Fibroblast of mammary gland (primary cell): Measurements from ENCODE around the gene ARHGAP28.
"Not testable (repeated sequence)": the region's sequence is repeated elsewhere in the genome, so short reads cannot be mapped to it uniquely, and the experiment has no call there.

Experiments
- DNase-seq: peaks from one replicate; pipeline ENCODE4 v3.0.0-alpha.2; 2010; ENCODE audit warnings: low read depth
- H3K4me3 ChIP-seq: 2 replicates; pipeline ENCODE4 v1.5.1; 2011; ENCODE audit warnings: low read depth, mild to moderate bottlenecking, low read length, moderate library complexity; ENCODE audit not compliant: control insufficient read depth
- TF ChIP-seq, protein P1 (sequence below): conservative IDR thresholded peaks from 2 replicates; pipeline ENCODE4 v1.5.1; 2011; ENCODE audit warnings: low read depth, low read length, inconsistent platforms; ENCODE audit not compliant: control insufficient read depth, insufficient read depth

ARHGAP28 gene

DNA sequence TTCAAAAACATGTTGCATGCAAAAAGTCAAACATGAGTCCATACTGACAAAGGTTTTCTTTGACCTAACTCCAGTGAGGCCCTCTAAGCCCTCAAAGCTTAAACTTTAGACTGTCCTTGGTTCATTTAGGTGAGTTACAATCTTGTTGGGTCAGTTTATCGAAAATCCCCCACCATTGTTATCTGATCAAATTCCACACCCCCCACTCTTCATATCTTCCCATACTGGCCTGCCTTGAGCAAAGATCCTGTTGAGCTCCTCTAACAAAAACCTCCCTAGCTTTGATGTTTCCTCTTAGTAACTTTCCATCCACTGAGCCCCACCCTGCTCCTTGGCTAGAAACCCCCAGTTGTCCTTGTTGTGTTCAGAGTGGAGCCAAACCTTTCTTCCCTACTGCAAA lies 193.7 kb downstream of the ARHGAP28 start:
- TF ChIP-seq, protein P1, sequence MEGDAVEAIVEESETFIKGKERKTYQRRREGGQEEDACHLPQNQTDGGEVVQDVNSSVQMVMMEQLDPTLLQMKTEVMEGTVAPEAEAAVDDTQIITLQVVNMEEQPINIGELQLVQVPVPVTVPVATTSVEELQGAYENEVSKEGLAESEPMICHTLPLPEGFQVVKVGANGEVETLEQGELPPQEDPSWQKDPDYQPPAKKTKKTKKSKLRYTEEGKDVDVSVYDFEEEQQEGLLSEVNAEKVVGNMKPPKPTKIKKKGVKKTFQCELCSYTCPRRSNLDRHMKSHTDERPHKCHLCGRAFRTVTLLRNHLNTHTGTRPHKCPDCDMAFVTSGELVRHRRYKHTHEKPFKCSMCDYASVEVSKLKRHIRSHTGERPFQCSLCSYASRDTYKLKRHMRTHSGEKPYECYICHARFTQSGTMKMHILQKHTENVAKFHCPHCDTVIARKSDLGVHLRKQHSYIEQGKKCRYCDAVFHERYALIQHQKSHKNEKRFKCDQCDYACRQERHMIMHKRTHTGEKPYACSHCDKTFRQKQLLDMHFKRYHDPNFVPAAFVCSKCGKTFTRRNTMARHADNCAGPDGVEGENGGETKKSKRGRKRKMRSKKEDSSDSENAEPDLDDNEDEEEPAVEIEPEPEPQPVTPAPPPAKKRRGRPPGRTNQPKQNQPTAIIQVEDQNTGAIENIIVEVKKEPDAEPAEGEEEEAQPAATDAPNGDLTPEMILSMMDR, result no peak
- no peak for DNase-seq
- no peak overlapping the region for H3K4me3 ChIP-seq

GRCh38 chr18:6927153-6927552 lies 197.6 kb downstream of the ARHGAP28 start:
- DNase-seq, result no peak
- no peak overlapping the region for H3K4me3 ChIP-seq
- TF ChIP-seq, protein P1, result no peak

GRCh38 chr18:6928359-6928758 lies 198.8 kb downstream of the ARHGAP28 start:
- TF ChIP-seq, protein P1, result no peak
- no peak overlapping the region for H3K4me3 ChIP-seq
- DNase-seq, result no peak

DNA sequence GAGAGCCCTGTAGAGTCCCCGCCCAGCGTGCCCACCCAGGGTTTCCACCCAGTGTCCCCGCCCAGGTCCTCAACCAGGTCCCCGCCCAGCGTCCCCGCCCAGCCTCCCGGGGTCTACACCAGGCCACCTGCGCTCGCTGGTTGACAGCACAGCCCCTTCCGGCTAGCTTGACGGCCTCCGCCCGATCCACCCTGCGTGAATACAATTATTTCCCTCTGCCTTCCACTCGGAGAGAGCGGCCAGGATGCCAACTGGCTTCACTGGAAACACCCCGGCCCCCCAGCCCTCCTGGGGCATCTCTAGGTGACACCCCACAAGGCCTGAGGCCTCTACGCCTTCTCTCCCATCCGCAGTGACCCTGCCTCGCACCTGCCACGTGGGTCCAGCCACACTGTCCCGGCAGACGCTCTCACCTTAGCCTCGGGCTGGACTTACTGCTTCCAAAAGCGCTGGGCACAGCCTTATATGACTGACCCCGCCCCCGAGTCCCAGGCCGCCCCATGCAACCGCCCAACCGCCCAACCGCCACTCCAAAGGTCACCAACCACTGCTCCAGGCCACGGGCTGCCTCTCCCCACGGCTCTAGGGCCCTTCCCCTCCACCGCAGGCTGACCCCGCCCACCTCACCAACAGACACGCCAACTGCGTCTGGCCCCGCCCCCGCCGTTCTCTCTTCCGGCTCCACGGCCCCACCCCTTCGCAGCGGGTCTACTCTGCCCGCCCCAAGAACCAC lies 200.0 kb downstream of the ARHGAP28 start:
- TF ChIP-seq, protein P1, result no peak
- no peak for DNase-seq
- no peak overlapping the region for H3K4me3 ChIP-seq

- DNase-seq, result no peak
- TF ChIP-seq, protein P1, result no peak
- no peak overlapping the region for H3K4me3 ChIP-seq
These were observed 205.3 kb downstream of the ARHGAP28 start for GRCh38 chr18:6934859-6935258.

- TF ChIP-seq, protein P1, result no peak
- no peak for DNase-seq
- no peak overlapping the region for H3K4me3 ChIP-seq
These were observed 208.5 kb downstream of the ARHGAP28 start for GRCh38 chr18:6938003-6938402.

GRCh38 chr18:6938403-6938802 lies 208.9 kb downstream of the ARHGAP28 start:
- DNase-seq, H3K4me3 ChIP-seq: not testable (repeated sequence)
